ENCODE data around the gene APBB2. TPM values are rescaled to one million over a fixed set of nuclear protein-coding genes. Genes with fewer than 3 reads are reported as not detected.

Gene APBB2
- polyA plus RNA-seq, 3 donors from 2014 or later: not detected

GRCh38 chr4:40971338-40971737, 243.0 kb downstream of the APBB2 start:
- DNase-seq: no peak
- no peaks in the 10 kb centered on the region for H3K4me1 Mint-ChIP-seq

GRCh38 chr4:40969501-40969900, 244.8 kb downstream of the APBB2 start:
- no peak overlapping the region for H3K4me3 Mint-ChIP-seq
- no peak for DNase-seq
- no peaks in the 10 kb centered on the region for H3K9me3 Mint-ChIP-seq
- peaks cover 0 to 1% (median 0%) of the 10 kb centered on the region in 3 donors for H3K27me3 Mint-ChIP-seq (ENCODE audit: low read depth in 3 of 3)
- no peaks in the 10 kb centered on the region for H3K36me3 Mint-ChIP-seq
- H3K4me1 Mint-ChIP-seq: no peaks in the 10 kb centered on the region
- no peak overlapping the region for H3K27ac Mint-ChIP-seq

More at GRCh38 chr4:40971338-40971737, 243.0 kb downstream of the APBB2 start:
- Mint-ChIP-seq H3K36me3 (no peaks in the 10 kb centered on the region), H3K27ac (no peak overlapping the region), H3K27me3 (ENCODE audit: low read depth in 3 of 3) (peaks cover 0 to 1% (median 0%) of the 10 kb centered on the region in 3 donors), H3K9me3 (peaks cover 0 to 2% (median 0%) of the 10 kb centered on the region in 6 donors), H3K4me3 (no peak overlapping the region)

GRCh38 chr4:40967550-40967949, 246.8 kb downstream of the APBB2 start:
- Mint-ChIP-seq H3K27ac (no peak overlapping the region), H3K4me3 (no peak overlapping the region), H3K9me3 (no peaks in the 10 kb centered on the region), H3K36me3 (no peaks in the 10 kb centered on the region), H3K27me3 (ENCODE audit: low read depth in 3 of 3) (peaks cover 0 to 3% (median 0%) of the 10 kb centered on the region in 3 donors), H3K4me1 (no peaks in the 10 kb centered on the region)
- DNase-seq: no peak

- DNase-seq: no peak
- Mint-ChIP-seq H3K4me3 (no peak overlapping the region), H3K36me3 (no peaks in the 10 kb centered on the region), H3K27me3 (ENCODE audit: low read depth in 3 of 3) (peaks cover 0 to 5% (median 2%) of the 10 kb centered on the region in 3 donors), H3K27ac (no peak overlapping the region), H3K9me3 (no peaks in the 10 kb centered on the region), H3K4me1 (no peaks in the 10 kb centered on the region)
Observed at GRCh38 chr4:40966091-40966490, 248.3 kb downstream of the APBB2 start.

- Mint-ChIP-seq H3K27me3 (ENCODE audit: low read depth in 3 of 3) (peaks cover 0 to 5% (median 2%) of the 10 kb centered on the region in 3 donors), H3K9me3 (no peaks in the 10 kb centered on the region), H3K36me3 (no peaks in the 10 kb centered on the region), H3K4me1 (no peaks in the 10 kb centered on the region), H3K4me3 (no peak overlapping the region), H3K27ac (no peak overlapping the region)
- DNase-seq: no peak
Observed at GRCh38 chr4:40963897-40964478, 250.4 kb downstream of the APBB2 start.

- H3K36me3 Mint-ChIP-seq: no peaks in the 10 kb centered on the region
- H3K27me3 Mint-ChIP-seq (ENCODE audit: low read depth in 3 of 3): peaks cover 0 to 5% (median 2%) of the 10 kb centered on the region in 3 donors
- no peak for DNase-seq
- H3K27ac Mint-ChIP-seq: no peak overlapping the region
- H3K4me3 Mint-ChIP-seq: no peak overlapping the region
- H3K4me1 Mint-ChIP-seq: no peaks in the 10 kb centered on the region
- no peaks in the 10 kb centered on the region for H3K9me3 Mint-ChIP-seq
Observed at GRCh38 chr4:40962551-40963180, 251.7 kb downstream of the APBB2 start.

- Mint-ChIP-seq H3K9me3 (no peaks in the 10 kb centered on the region), H3K4me3 (no peak overlapping the region), H3K36me3 (no peaks in the 10 kb centered on the region), H3K27ac (no peak overlapping the region), H3K27me3 (ENCODE audit: low read depth in 3 of 3) (peaks cover 0 to 5% (median 2%) of the 10 kb centered on the region in 3 donors), H3K4me1 (no peaks in the 10 kb centered on the region)
- no peak for DNase-seq
Observed at GRCh38 chr4:40960941-40961340, 253.4 kb downstream of the APBB2 start.

GRCh38 chr4:40957281-40957680, 257.1 kb downstream of the APBB2 start:
- DNase-seq: no peak
- H3K36me3 Mint-ChIP-seq: no peaks in the 10 kb centered on the region
- peaks cover 0 to 2% (median 2%) of the 10 kb centered on the region in 3 donors for H3K27me3 Mint-ChIP-seq (ENCODE audit: low read depth in 3 of 3)
- no peak overlapping the region for H3K27ac Mint-ChIP-seq
- no peaks in the 10 kb centered on the region for H3K9me3 Mint-ChIP-seq
- H3K4me3 Mint-ChIP-seq: no peak overlapping the region
- H3K4me1 Mint-ChIP-seq: no peaks in the 10 kb centered on the region

GRCh38 chr4:40956721-40957255, 257.6 kb downstream of the APBB2 start:
- H3K36me3 Mint-ChIP-seq: no peaks in the 10 kb centered on the region
- peaks cover 0 to 2% (median 2%) of the 10 kb centered on the region in 3 donors for H3K27me3 Mint-ChIP-seq (ENCODE audit: low read depth in 3 of 3)
- no peaks in the 10 kb centered on the region for H3K9me3 Mint-ChIP-seq
- no peak overlapping the region for H3K4me3 Mint-ChIP-seq
- no peak overlapping the region for H3K27ac Mint-ChIP-seq
- no peak for DNase-seq
- no peaks in the 10 kb centered on the region for H3K4me1 Mint-ChIP-seq

GRCh38 chr4:40954088-40954668, 260.2 kb downstream of the APBB2 start:
- H3K27me3 Mint-ChIP-seq (ENCODE audit: low read depth in 3 of 3): no peaks in the 10 kb centered on the region
- no peak for DNase-seq

GRCh38 chr4:40953283-40954087, 260.9 kb downstream of the APBB2 start:
- Mint-ChIP-seq H3K27ac (no peak overlapping the region), H3K4me3 (no peak overlapping the region), H3K9me3 (no peaks in the 10 kb centered on the region), H3K36me3 (no peaks in the 10 kb centered on the region), H3K4me1 (no peaks in the 10 kb centered on the region), H3K27me3 (ENCODE audit: low read depth in 3 of 3) (no peaks in the 10 kb centered on the region)
- no peak for DNase-seq

More at GRCh38 chr4:40954088-40954668, 260.2 kb downstream of the APBB2 start:
- Mint-ChIP-seq H3K9me3 (no peaks in the 10 kb centered on the region), H3K36me3 (no peaks in the 10 kb centered on the region), H3K4me3 (no peak overlapping the region), H3K27ac (no peak overlapping the region), H3K4me1 (no peaks in the 10 kb centered on the region)

- Mint-ChIP-seq H3K4me1 (no peaks in the 10 kb centered on the region), H3K9me3 (no peaks in the 10 kb centered on the region), H3K27ac (no peak overlapping the region), H3K27me3 (ENCODE audit: low read depth in 3 of 3) (no peaks in the 10 kb centered on the region), H3K36me3 (no peaks in the 10 kb centered on the region), H3K4me3 (no peak overlapping the region)
- no peak for DNase-seq
Observed at GRCh38 chr4:40952672-40953071, 261.7 kb downstream of the APBB2 start.

GRCh38 chr4:40952217-40952616, 262.1 kb downstream of the APBB2 start:
- H3K27me3 Mint-ChIP-seq (ENCODE audit: low read depth in 3 of 3): no peaks in the 10 kb centered on the region
- DNase-seq: no peak
- no peaks in the 10 kb centered on the region for H3K36me3 Mint-ChIP-seq

GRCh38 chr4:40951026-40951425, 263.3 kb downstream of the APBB2 start:
- Mint-ChIP-seq H3K9me3 (peaks cover 0 to 3% (median 0%) of the 10 kb centered on the region in 6 donors), H3K4me3 (no peak overlapping the region), H3K36me3 (no peaks in the 10 kb centered on the region), H3K27ac (no peak overlapping the region), H3K27me3 (ENCODE audit: low read depth in 3 of 3) (no peaks in the 10 kb centered on the region), H3K4me1 (no peaks in the 10 kb centered on the region)
- no peak for DNase-seq

More at GRCh38 chr4:40952217-40952616, 262.1 kb downstream of the APBB2 start:
- Mint-ChIP-seq H3K4me1 (no peaks in the 10 kb centered on the region), H3K9me3 (peaks cover 0 to 1% (median 0%) of the 10 kb centered on the region in 6 donors), H3K4me3 (no peak overlapping the region), H3K27ac (no peak overlapping the region)
